Chondrocyte (in vitro differentiated cells): ENCODE measurements around the gene ZNF302. TPM values are rescaled to one million over a fixed set of nuclear protein-coding genes. Genes with fewer than 3 reads are reported as not detected.

Experiments used
- DNase-seq: peaks from one replicate; pipeline ENCODE4 v3.0.0; 2021; ENCODE audit warnings: mixed read lengths, low spot score
- H3K27ac Mint-ChIP-seq: one replicate; pipeline ENCODE4 v1.8.0; 2021; ENCODE audit warnings: mild to moderate bottlenecking, moderate library complexity, mixed read lengths; ENCODE audit not compliant: unreplicated experiment
- H3K27me3 Mint-ChIP-seq: 2 replicates; pipeline ENCODE4 v1.8.0; 2021; ENCODE audit warnings: low read depth, mixed read lengths
- H3K36me3 Mint-ChIP-seq: 2 replicates; pipeline ENCODE4 v1.8.0; 2021; ENCODE audit warnings: low read depth, mixed read lengths
- H3K4me1 Mint-ChIP-seq: 2 replicates; pipeline ENCODE4 v1.8.0; 2021; ENCODE audit warnings: low read depth, mild to moderate bottlenecking, mixed read lengths
- H3K4me3 Mint-ChIP-seq: one replicate; pipeline ENCODE4 v1.8.0; 2021; ENCODE audit warnings: mild to moderate bottlenecking, moderate library complexity, mixed read lengths; ENCODE audit not compliant: unreplicated experiment
- H3K9me3 Mint-ChIP-seq: 2 replicates; pipeline ENCODE4 v1.8.0; 2021; ENCODE audit warnings: low read depth, mixed read lengths
- CTCF ChIP-seq: fragments of 200-600 bp; sonication (generic); IDR thresholded peaks from 2 replicates; pipeline ENCODE4 v1.5.0; 2021; ENCODE audit warnings: antibody characterized with exemption, mild to moderate bottlenecking, moderate library complexity
- total RNA-seq: library from RNA; stranded (reverse); gene quantifications from 3 replicates; pipeline ENCODE4 v1.2.1, GENCODE V29; 2021

The ZNF302 gene
- total RNA-seq, 1 donor from 2014 or later, result 23.3 TPM

DNA sequence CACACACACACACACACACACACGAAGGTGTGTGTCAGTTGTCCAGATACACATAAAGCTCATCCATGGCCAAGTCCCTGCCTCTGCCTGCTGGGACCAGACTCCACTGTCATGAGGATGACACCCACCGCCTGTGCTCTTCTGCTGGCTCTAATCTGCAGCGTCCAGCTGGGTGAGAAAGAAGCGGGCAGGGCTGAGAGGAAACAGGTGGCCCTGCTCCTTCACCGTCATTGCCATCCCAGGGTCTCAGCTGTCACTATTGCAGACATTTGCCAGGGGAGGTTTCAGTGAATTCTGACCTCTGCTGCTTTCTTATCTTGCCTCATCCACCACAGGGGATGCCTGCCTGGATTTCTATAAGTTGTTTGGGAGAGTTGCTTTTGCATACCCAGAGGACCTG lies 31.9 kb upstream of the ZNF302 start:
- no peaks in the 10 kb centered on the region for H3K4me1 Mint-ChIP-seq
- peaks cover 2% of the 10 kb centered on the region for H3K9me3 Mint-ChIP-seq
- H3K27me3 Mint-ChIP-seq, result no peaks in the 10 kb centered on the region
- H3K27ac Mint-ChIP-seq, result no peak overlapping the region
- no peaks in the 10 kb centered on the region for H3K36me3 Mint-ChIP-seq
- no peak overlapping the region for H3K4me3 Mint-ChIP-seq
- no peak for TF ChIP-seq CTCF
- no peak for DNase-seq

- H3K27ac Mint-ChIP-seq, result no peak overlapping the region
- H3K4me1 Mint-ChIP-seq, result no peaks in the 10 kb centered on the region
- H3K36me3 Mint-ChIP-seq, result peaks cover 1% of the 10 kb centered on the region
- TF ChIP-seq CTCF, result no peak
- H3K9me3 Mint-ChIP-seq, result peaks cover 29% of the 10 kb centered on the region
- no peak overlapping the region for H3K4me3 Mint-ChIP-seq
- no peak for DNase-seq
- H3K27me3 Mint-ChIP-seq, result peaks cover 3% of the 10 kb centered on the region
These were observed 27.5 kb upstream of the ZNF302 start for GRCh38 chr19:34649886-34650543.

- Mint-ChIP-seq H3K27me3 (peaks cover 3% of the 10 kb centered on the region), H3K27ac (no peak overlapping the region), H3K9me3 (peaks cover 33% of the 10 kb centered on the region), H3K4me3 (no peak overlapping the region), H3K4me1 (no peaks in the 10 kb centered on the region), H3K36me3 (peaks cover 1% of the 10 kb centered on the region)
- no peak for TF ChIP-seq CTCF
- no peak for DNase-seq
These were observed 25.7 kb upstream of the ZNF302 start for GRCh38 chr19:34651747-34652146.

DNA sequence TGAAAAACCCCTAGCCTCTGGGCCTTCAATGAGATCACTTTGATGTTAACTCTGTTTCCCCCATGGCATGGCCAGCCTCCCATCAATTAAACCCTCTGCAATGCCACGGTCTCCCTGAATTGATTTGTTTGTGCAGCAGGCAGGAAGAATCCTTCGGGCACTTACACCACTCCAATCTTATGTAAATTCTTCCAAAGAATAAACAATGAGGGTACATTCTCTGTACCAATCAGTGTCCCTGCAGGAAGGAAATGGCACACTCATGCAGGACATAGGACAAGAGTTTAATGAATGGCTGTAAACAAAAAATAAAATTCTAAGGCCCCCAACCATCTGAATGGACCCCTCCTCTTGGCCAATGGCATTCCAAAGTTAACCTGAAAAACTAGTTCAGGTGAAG lies 22.7 kb upstream of the ZNF302 start:
- TF ChIP-seq CTCF, result no peak
- Mint-ChIP-seq H3K9me3 (peaks cover 41% of the 10 kb centered on the region), H3K4me3 (no peak overlapping the region), H3K36me3 (peaks cover 3% of the 10 kb centered on the region), H3K4me1 (no peaks in the 10 kb centered on the region), H3K27me3 (peaks cover 10% of the 10 kb centered on the region), H3K27ac (no peak overlapping the region)
- DNase-seq, result no peak

DNA sequence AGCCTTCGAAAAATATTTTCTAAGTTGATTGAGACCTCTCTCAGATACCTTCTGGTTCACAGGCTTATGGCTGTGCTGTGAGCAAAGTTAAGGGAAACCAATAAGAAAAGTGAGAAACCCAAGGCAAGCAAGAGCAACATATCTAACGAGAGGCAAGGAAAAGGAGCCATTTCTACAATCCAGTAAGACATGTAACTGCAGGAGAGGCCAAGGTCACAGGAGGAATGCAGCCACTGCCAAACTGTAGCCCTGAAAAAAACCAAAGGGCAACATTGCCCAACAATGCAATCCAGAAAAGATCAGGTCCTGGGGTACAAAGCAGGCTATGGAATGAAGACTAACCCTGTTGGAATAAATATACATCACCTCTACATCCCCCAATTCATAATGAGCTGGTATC lies 21.8 kb upstream of the ZNF302 start:
- Mint-ChIP-seq H3K27ac (no peak overlapping the region), H3K36me3 (peaks cover 3% of the 10 kb centered on the region), H3K27me3 (peaks cover 10% of the 10 kb centered on the region), H3K9me3 (peaks cover 42% of the 10 kb centered on the region), H3K4me3 (no peak overlapping the region), H3K4me1 (no peaks in the 10 kb centered on the region)
- DNase-seq, result no peak
- TF ChIP-seq CTCF, result no peak
